HEK293 (cell line): Measurements from ENCODE around the gene VAV3.

Experiments
- CTCF ChIP-seq: fragments of 450-650 bp; formaldehyde crosslinking; IDR thresholded peaks from 2 replicates; pipeline ENCODE4 v1.5.1; 2016; ENCODE audit warnings: missing biosample characterization, missing genetic modification characterization
- GLIS2 ChIP-seq: fragments of 450-650 bp; formaldehyde crosslinking; IDR thresholded peaks from 2 replicates; pipeline ENCODE4 v1.5.1; 2016; ENCODE audit warnings: missing biosample characterization, missing genetic modification characterization
- TCF7L2 ChIP-seq: IDR thresholded peaks from 2 replicates; pipeline ENCODE4 v1.6.1; 2011; ENCODE audit warnings: low read depth, mild to moderate bottlenecking, inconsistent platforms, low read length, moderate library complexity, borderline replicate concordance
- ZBTB21 ChIP-seq: fragments of 450-650 bp; formaldehyde crosslinking; IDR thresholded peaks from 2 replicates; pipeline ENCODE4 v1.5.1; 2017; ENCODE audit warnings: missing biosample characterization, missing genetic modification characterization
- ZBTB48 ChIP-seq: fragments of 450-650 bp; formaldehyde crosslinking; IDR thresholded peaks from 2 replicates; pipeline ENCODE4 v1.5.1; 2016; ENCODE audit warnings: missing biosample characterization, missing genetic modification characterization
- ZNF133 ChIP-seq: fragments of 450-650 bp; formaldehyde crosslinking; IDR thresholded peaks from 2 replicates; pipeline ENCODE4 v1.5.1; 2016; ENCODE audit warnings: missing biosample characterization, missing genetic modification characterization
- ZNF274 ChIP-seq, 2 experiments: fragments of 200-500 bp in 1 of 2; fragments of 450-650 bp in 1 of 2; sonication (Bioruptor generic) in 1 of 2; formaldehyde crosslinking in 1 of 2; IDR thresholded peaks; 2 replicates each; pipeline versions ENCODE4 v1.5.1 to v1.6.1; 2014 to 2016; ENCODE audit warnings: borderline replicate concordance in 1 of 2, inconsistent platforms in 1 of 2, low read length in 1 of 2, missing biosample characterization in 1 of 2, missing genetic modification characterization in 1 of 2
- ZNF521 ChIP-seq: fragments of 450-650 bp; formaldehyde crosslinking; IDR thresholded peaks from 2 replicates; pipeline ENCODE4 v1.5.1; 2017; ENCODE audit warnings: missing biosample characterization, mild to moderate bottlenecking, missing genetic modification characterization
- ZNF529 ChIP-seq: fragments of 450-650 bp; formaldehyde crosslinking; IDR thresholded peaks from 2 replicates; pipeline ENCODE4 v1.5.1; 2017; ENCODE audit warnings: missing genetic modification characterization, missing biosample characterization; ENCODE audit not compliant: insufficient replicate concordance
- ZNF580 ChIP-seq: fragments of 450-650 bp; formaldehyde crosslinking; IDR thresholded peaks from 2 replicates; pipeline ENCODE4 v1.5.1; 2016; ENCODE audit warnings: missing biosample characterization, missing genetic modification characterization
- ZNF600 ChIP-seq: fragments of 450-650 bp; formaldehyde crosslinking; IDR thresholded peaks from 2 replicates; pipeline ENCODE4 v1.5.1; 2016; ENCODE audit warnings: missing biosample characterization, missing genetic modification characterization
- ZNF692 ChIP-seq: fragments of 450-650 bp; formaldehyde crosslinking; IDR thresholded peaks from 2 replicates; pipeline ENCODE4 v1.5.1; 2016; ENCODE audit warnings: missing biosample characterization, missing genetic modification characterization
- ZSCAN16 ChIP-seq: fragments of 450-650 bp; formaldehyde crosslinking; IDR thresholded peaks from 2 replicates; pipeline ENCODE4 v1.5.1; 2016; ENCODE audit warnings: missing biosample characterization, missing genetic modification characterization
- TF ChIP-seq, protein P1 (sequence below): fragments of 450-650 bp; formaldehyde crosslinking; IDR thresholded peaks from 2 replicates; pipeline ENCODE4 v1.5.1; 2016; ENCODE audit warnings: missing biosample characterization, missing genetic modification characterization

DNA sequence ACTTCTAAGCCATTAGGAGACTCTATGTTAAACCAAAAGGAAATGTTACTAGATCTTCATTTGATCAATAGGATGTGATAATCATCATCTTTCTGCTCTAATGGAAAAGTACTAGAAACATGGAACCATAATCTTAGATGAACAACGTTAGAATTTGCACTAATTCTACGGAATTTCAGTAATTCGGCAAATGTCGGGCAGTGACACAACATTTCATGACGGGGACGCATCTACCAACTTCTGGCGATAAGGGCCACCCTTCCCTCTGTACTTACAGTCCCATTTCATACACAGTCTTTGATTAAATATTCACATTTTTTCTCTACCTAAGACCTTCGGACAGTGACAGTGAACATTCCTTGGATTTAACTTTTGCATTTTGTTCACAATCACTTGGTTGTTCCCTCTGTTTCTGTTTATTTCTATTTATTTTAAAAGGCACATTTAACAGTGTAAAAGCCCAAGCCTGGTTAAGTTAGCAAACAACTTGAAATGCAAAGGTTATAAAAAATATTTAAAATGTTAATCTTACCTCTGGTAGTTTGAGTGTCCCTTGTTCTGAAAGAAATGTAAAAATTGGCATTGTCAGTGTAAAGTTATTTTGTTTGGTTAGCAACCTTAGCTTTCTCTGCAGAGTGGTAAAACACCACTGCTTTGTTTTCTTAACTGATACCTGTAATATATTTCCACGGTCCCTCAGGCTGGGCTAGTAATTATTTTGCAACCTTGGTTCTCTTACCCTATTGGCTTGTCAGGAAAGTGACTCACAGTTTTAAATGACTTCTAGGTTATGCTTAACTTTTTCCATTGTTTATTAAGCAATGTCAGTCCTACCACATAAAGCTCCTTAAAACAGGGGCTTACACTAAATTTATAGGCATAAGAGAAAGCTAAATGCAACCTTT lies 276.9 kb downstream of the VAV3 start:
- TF ChIP-seq ZNF580: peak; percentile 78
- TF ChIP-seq ZNF521 (tag by site-specific recombination): no peak
- no peak for TF ChIP-seq CTCF
- TF ChIP-seq ZNF274 (IDR thresholded peaks at IDR 0.05; ENCODE audit: low read length): no peak
- TF ChIP-seq ZNF274 (tag by site-specific recombination; IDR thresholded peaks at IDR 0.05; ENCODE audit: borderline replicate concordance): no peak
- TF ChIP-seq ZNF529 (tag by site-specific recombination): no peak
- TF ChIP-seq ZSCAN16 (tag by site-specific recombination): no peak
- peak; percentile 72; the same call in 1 of the 2 replicates for TF ChIP-seq ZBTB48 (tag by site-specific recombination)
- no peak for TF ChIP-seq ZBTB21
- TF ChIP-seq, protein P1, sequence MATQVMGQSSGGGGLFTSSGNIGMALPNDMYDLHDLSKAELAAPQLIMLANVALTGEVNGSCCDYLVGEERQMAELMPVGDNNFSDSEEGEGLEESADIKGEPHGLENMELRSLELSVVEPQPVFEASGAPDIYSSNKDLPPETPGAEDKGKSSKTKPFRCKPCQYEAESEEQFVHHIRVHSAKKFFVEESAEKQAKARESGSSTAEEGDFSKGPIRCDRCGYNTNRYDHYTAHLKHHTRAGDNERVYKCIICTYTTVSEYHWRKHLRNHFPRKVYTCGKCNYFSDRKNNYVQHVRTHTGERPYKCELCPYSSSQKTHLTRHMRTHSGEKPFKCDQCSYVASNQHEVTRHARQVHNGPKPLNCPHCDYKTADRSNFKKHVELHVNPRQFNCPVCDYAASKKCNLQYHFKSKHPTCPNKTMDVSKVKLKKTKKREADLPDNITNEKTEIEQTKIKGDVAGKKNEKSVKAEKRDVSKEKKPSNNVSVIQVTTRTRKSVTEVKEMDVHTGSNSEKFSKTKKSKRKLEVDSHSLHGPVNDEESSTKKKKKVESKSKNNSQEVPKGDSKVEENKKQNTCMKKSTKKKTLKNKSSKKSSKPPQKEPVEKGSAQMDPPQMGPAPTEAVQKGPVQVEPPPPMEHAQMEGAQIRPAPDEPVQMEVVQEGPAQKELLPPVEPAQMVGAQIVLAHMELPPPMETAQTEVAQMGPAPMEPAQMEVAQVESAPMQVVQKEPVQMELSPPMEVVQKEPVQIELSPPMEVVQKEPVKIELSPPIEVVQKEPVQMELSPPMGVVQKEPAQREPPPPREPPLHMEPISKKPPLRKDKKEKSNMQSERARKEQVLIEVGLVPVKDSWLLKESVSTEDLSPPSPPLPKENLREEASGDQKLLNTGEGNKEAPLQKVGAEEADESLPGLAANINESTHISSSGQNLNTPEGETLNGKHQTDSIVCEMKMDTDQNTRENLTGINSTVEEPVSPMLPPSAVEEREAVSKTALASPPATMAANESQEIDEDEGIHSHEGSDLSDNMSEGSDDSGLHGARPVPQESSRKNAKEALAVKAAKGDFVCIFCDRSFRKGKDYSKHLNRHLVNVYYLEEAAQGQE (tag by site-specific recombination): no peak
- no peak for TF ChIP-seq ZNF600
- TF ChIP-seq TCF7L2: peak; percentile 46; the same call in 1 of the 2 replicates
- no peak for TF ChIP-seq ZNF133
- TF ChIP-seq GLIS2: no peak
- no peak for TF ChIP-seq ZNF692 (tag by site-specific recombination)
